ENCODE measurements around the gene RBP3.

Gene RBP3

GRCh38 chr10:47348138-47348651, at the start of gene RBP3:
Gene RBP3, plus strand, starts transcription at chr10:47348363. Its CDS starts 122 bp downstream, at chr10:47348485.
- DNase-seq (ENCODE audit: low spot score): no peak
- FAIRE-seq: no peak

GRCh38 chr10:47298715-47299114, 49.4 kb upstream of the RBP3 start:
- FAIRE-seq (no peak), DNase-seq (ENCODE audit: low spot score) (no peak)

DNA sequence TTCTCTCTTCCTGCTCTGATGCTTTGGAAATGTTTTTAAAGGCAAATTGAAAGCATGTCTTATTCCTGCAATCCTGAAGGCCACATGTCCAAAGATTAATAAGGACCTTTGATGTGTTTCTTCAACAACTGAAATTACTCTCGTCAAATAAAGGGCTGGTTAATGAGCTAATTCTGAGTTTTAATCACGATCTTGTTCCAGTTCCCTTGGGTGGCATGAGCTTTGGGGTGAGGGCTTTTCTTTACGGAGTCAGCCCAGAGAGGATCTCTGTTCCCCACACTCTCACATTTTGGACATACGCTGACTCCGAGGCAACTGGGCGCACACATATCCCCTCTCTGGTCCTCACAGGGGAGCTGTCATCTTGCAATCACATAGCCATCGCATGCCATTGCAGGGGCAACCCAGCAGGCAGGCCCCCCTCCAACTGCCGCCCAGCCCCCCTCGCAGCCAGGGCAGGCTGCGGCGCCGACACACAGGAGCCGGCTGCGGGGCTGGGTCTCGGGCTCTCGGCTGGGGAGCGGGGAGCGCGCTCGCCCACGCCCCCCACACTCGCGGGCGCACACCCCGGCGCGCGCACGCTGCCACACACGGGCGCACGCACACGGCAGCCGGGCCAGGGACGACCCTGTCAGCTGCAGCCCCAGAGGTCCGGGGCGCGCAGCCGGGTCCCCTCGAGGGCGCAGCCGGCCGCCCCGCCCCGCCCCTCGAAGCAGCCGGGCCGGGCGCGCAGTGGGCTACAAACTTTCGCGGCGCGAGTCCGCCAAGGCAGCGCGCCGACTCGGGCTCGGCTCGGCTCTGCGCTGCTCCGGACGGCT, 48.3 kb upstream of the RBP3 start, which contains the start of gene GDF10:
Gene GDF10 (plus strand): TSS at position 587 of the 818 bp plus-strand sequence. CDS start 455 bp downstream, outside the sequence.
- no peak for DNase-seq (ENCODE audit: low spot score)
- no peak for FAIRE-seq

GRCh38 chr10:47300429-47300931, 47.7 kb upstream of the RBP3 start:
- no peak for DNase-seq (ENCODE audit: low spot score)
- FAIRE-seq: no peak

GRCh38 chr10:47301833-47302232, 46.3 kb upstream of the RBP3 start:
- no peak for DNase-seq (ENCODE audit: low spot score)

GRCh38 chr10:47303105-47303504, 45.1 kb upstream of the RBP3 start:
- DNase-seq (ENCODE audit: low spot score): no peak

More at GRCh38 chr10:47301833-47302232, 46.3 kb upstream of the RBP3 start:
- no peak for FAIRE-seq

GRCh38 chr10:47303866-47304265, 44.3 kb upstream of the RBP3 start:
- no peak for DNase-seq (ENCODE audit: low spot score)
- no peak for FAIRE-seq

More at GRCh38 chr10:47303105-47303504, 45.1 kb upstream of the RBP3 start:
- FAIRE-seq: no peak

DNA sequence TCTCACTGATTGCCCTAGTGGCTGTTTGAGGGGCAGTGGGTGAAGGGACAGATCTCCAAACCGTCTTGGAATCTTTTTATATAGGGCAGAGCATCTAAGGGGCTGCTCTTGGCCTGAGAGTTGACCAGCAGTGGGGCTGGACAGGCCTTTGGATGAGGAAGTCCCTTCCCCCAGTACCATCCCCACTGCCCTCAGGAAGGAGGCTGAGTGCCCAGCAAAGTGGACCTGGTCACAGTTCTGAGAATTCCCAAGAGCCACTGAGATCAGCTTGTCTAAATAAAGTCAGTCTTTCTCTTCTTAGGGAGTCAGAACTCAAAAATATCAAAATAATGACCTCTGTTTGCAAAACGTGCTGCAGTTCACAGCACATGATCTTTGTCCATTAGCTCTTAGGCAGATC, 42.6 kb upstream of the RBP3 start:
- no peak for DNase-seq (ENCODE audit: low spot score)
- no peak for FAIRE-seq

DNA sequence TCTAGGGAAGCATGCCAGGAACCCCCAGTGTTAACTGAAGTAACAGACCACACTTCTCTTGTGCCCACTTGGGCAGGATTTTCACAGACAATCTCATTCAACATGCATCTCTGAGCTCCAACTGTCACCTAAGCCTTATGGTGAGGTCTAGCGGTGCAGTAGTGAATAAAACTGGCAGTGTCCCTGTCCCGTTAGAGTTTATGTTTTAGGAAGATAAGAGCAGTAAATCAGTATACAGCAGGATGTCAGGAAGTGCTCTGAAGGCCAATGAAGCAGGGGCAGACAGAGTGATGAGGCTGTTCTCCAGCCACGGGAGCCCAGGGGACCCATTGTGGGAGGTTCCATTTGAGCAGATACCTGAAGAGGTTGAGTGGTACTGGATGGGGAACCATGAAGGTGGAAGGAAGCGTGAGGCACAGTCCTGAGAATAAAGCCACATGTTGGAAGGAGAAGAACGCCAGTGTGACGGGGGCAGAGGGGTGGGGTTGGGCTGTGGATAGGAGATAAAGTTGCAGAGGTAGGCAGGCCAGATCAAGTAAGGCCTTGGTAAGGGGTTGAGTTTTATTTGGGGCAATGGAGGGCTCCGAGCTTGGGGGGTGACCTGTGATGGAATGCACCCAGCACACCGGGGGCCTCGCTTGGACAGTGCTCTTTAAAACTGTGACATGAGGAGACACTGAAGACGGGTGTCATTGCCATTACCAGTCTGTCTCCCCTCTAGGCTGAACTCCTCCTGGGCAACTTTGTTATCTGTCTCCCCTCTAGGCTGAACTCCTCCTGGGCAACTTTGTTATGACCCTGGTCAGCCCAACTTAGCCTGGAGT, 41.6 kb upstream of the RBP3 start:
- no peak for FAIRE-seq
- no peak for DNase-seq (ENCODE audit: low spot score)

DNA sequence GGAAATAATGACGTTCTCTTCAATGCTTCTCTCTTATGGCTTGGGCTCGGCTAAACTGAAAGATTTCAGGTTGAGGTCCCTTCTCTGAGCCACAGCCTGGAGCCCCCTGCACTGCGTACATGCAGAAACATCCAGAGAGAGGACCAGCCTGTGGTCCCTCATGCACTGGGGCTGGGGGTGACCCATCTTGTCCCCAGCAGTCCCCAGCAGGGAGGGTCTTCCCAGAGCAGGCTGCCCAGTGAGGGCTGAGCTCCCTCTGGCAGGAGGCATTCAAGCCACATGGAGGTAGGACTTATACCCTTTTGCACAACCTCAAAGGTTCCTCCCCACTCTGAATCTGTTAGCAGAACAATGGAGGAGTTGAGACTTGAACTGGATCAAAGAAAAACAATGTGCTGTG, 40.8 kb upstream of the RBP3 start:
- FAIRE-seq: no peak
- no peak for DNase-seq (ENCODE audit: low spot score)

DNA sequence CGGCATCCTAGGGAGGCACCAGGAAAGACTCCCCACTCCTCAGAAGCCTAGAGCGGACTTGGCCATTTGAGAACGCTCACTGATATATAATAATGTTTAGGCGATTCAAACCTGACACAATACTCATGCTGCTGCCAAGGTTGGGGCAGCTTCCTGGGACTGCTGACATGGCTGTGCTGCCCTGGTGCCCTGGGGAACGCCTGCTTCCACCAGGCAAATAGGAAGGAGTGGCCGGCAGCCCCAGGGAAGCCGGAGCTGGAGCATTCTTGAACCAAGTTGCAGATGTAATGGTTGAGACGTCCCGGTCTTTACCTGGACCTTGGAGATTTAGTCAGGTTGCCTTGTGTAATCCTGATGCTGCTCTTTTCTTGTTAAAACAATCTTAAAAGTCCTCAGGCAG, 39.4 kb upstream of the RBP3 start:
- no peak for FAIRE-seq

GRCh38 chr10:47309408-47310089, 38.6 kb upstream of the RBP3 start:
- DNase-seq (ENCODE audit: low spot score) (no peak), FAIRE-seq (no peak)

More for the DNA sequence above, 39.4 kb upstream of the RBP3 start:
- no peak for DNase-seq (ENCODE audit: low spot score)

GRCh38 chr10:47310090-47310505, 38.1 kb upstream of the RBP3 start:
- no peak for FAIRE-seq
- DNase-seq (ENCODE audit: low spot score): no peak

GRCh38 chr10:47311193-47311931, 36.8 kb upstream of the RBP3 start:
- no peak for FAIRE-seq
- no peak for DNase-seq (ENCODE audit: low spot score)

GRCh38 chr10:47311932-47312662, 36.1 kb upstream of the RBP3 start:
- FAIRE-seq (no peak), DNase-seq (ENCODE audit: low spot score) (peak; percentile 52)

DNA sequence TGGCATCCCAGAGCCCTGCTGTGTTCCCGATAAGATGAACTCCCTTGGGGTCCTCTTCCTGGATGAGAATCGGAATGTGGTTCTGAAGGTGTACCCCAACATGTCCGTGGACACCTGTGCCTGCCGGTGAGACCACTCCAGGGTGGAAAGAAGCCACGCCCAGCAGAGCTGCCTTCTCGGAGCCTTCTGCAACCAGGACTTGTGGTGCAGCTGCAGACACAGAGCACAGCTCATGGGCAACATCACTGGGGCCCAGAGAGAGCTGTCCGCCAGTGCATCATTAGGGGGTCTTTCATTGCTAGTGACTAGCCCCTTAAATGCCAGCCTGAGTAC, 35.5 kb upstream of the RBP3 start:
- no peak for DNase-seq (ENCODE audit: low spot score)
- FAIRE-seq: no peak

DNA sequence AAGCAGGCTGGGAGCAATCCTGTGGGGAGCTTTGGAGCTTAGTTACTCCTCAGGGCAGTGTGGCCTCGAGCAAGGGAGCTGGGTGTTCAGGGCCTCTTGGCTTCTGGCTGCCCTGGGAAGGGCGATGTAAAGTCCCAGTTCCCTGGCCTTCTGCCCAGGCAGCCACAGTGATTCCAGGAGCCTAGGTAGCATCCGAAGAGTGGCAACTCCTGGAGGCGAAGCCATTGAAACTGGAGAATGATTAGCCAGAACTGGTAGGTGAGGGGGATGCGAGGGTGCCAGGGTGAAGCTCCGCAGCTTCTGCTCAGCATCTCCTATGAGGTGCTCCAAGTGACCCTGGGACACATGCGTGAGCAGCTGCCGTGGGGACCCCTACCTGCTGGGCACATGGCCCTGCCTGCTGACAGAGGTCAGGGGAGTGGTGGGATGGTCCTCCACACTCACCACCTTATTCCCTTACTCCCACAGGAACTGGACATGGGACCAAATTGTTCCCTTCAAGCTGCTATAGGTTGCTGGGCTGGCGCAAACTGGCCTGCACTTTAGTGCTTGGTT, 33.7 kb upstream of the RBP3 start:
- DNase-seq (ENCODE audit: low spot score) (no peak), FAIRE-seq (no peak)

GRCh38 chr10:47315421-47315820, 32.7 kb upstream of the RBP3 start:
- no peak for DNase-seq (ENCODE audit: low spot score)
- FAIRE-seq: no peak

DNA sequence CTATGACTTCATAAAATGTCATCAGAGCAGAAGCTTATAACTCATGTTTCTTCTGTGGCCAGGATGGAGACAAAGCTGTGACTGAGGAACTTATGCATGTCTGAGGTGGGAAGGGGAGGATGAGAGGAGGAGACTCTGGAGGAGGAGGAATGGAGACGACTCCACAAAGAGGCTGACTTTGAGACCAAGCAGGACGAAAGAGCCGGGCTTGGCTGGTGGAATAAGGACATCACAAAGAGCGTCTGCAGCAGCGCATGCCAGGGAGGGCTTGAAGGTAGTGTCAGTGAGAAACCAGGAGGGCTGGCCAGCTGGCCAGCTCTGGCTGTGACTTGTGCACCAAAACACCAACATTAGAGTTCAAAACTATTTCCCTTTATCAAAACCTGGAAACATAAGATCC, 32.0 kb upstream of the RBP3 start:
- DNase-seq (ENCODE audit: low spot score): no peak
- FAIRE-seq: no peak

DNA sequence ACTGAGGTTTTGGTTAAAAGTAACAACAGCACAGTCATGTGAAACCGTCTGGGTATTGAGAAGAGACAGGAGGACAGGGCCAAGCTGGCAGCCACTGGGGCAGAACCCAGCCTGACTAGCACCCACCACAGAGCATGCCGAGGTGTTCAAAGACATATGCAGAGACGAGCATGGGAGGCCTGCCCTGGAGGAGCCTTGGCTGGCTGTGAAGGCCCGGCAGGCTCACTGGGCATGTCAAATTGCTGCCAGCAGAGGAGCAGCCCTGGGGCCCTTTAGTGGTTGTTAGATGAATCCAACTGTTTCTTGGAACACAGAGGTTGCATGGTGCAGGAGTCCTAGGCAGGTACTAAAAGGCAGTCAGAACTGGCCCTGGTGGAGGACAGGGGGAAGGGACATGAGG, 30.9 kb upstream of the RBP3 start:
- DNase-seq (ENCODE audit: low spot score): no peak
- FAIRE-seq: no peak
